Activated CD8-positive, alpha-beta memory T cell treated with anti-CD3 and anti-CD28 coated beads, Interleukin-2, amount 10 ng/mL, durations not matched to agents 7 days and 5 days (primary cell): ENCODE measurements around the gene ATG5. TPM values are rescaled to one million over a fixed set of nuclear protein-coding genes. Genes with fewer than 3 reads are reported as not detected.
"Not testable (repeated sequence)": the region's sequence is repeated elsewhere in the genome, so short reads cannot be mapped to it uniquely, and the experiment has no call there.

ENCODE experiments used
- ATAC-seq: fragments of 150-1000 bp; cut with Tn5 transposase; one replicate; pipeline ENCODE4 v1.10.0; 2021; ENCODE audit warnings: moderate library complexity
- CTCF ChIA-PET: fragments of 350-600 bp; sonication (Branson Sonifier 250); formaldehyde crosslinking; loops from one replicate; lab custom pipeline; 2021; ENCODE audit warnings: antibody characterized with exemption; lab: Charles Lee
- DNase-seq: peaks from one replicate; pipeline ENCODE4 v3.0.0-alpha.2; 2020
- H3K27ac Mint-ChIP-seq: one replicate; pipeline ENCODE4 v1.8.0; 2021; ENCODE audit warnings: mild to moderate bottlenecking, mixed read lengths
- H3K27me3 Mint-ChIP-seq: one replicate; pipeline ENCODE4 v1.8.0; 2021; ENCODE audit warnings: mixed read lengths
- H3K36me3 Mint-ChIP-seq: one replicate; pipeline ENCODE4 v1.8.0; 2021; ENCODE audit warnings: mild to moderate bottlenecking, mixed read lengths
- H3K4me1 Mint-ChIP-seq: one replicate; pipeline ENCODE4 v1.8.0; 2021; ENCODE audit warnings: mixed read lengths
- H3K4me3 Mint-ChIP-seq: one replicate; pipeline ENCODE4 v1.8.0; 2021; ENCODE audit warnings: mild to moderate bottlenecking, moderate library complexity, mixed read lengths
- H3K9me3 Mint-ChIP-seq: one replicate; pipeline ENCODE4 v1.8.0; 2022; ENCODE audit warnings: low read depth, mixed read lengths
- total RNA-seq, 2 experiments: library from RNA; stranded (reverse); gene quantifications; one replicate each; pipeline ENCODE4 v1.2.3, GENCODE V29; 2021

Gene ATG5
- total RNA-seq, 2 experiments from 2014 or later = 42.6 to 43.0 TPM

DNA sequence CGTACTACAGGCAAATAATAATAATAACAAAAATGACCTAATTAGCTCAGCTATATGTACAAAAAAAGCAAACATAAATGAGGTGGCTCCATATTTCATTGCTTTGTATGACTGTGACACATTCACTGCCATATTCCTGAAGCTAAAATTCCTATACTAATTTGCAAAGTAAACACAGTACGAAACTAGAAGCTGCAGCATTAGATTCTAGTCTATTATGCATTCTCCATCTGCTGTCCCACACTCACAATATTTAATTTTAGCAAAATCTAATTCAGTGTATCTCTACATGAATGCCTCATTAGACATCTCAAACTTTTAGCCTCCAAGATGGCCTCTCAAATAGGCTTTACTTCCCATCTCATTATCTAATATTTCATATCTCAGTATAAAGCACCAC, 55.1 kb downstream of the ATG5 start:
- no peak for ATAC-seq
- Mint-ChIP-seq H3K27me3 (no peaks in the 10 kb centered on the region), H3K4me1 (peaks cover 9% of the 10 kb centered on the region), H3K36me3 (peaks cover 41% of the 10 kb centered on the region), H3K27ac (no peak overlapping the region), H3K4me3 (no peak overlapping the region), H3K9me3 (peaks cover 14% of the 10 kb centered on the region)
- no peak for DNase-seq
- CTCF ChIA-PET = interaction anchor here (1.0 kb wide), 1 partner anchor 8 kb away, joined by 3 read pairs; no protein-coding TSS in a partner anchor

DNA sequence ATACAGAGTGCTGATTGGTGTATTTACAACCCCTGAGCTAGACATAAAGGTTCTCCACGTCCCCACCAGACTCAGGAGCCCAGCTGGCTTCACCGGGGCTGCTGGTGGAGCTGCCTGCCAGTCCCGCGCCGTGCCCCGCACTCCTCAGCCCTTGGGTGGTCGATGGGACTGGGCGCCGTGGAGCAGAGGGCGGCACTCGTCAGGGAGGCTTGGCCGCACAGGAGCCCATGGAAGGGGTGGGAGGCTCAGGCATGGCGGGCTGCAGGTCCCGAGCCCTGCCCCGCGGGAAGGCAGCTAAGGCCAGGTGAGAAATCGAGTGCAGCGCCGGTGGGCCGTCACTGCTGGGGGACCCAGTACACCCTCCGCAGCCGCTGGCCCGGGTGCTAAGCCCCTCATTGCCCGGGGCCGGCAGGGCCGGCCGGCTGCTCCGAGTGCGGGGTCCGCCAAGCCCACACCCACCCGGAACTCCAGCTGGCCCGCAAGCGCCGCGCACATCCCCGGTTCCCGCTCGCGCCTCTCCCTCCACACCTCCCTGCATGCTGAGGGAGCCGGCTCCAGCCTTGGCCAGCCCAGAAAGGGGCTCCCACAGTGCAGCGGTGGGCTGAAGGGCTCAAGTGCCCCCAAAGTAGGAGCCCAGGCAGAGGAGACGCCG, 56.2 kb downstream of the ATG5 start:
- CTCF ChIA-PET, DNase-seq, ATAC-seq, H3K27ac Mint-ChIP-seq, H3K4me3 Mint-ChIP-seq, H3K27me3 Mint-ChIP-seq, H3K4me1 Mint-ChIP-seq: not testable (repeated sequence)
- peaks cover 17% of the 10 kb centered on the region for H3K9me3 Mint-ChIP-seq
- H3K36me3 Mint-ChIP-seq = peaks cover 51% of the 10 kb centered on the region

DNA sequence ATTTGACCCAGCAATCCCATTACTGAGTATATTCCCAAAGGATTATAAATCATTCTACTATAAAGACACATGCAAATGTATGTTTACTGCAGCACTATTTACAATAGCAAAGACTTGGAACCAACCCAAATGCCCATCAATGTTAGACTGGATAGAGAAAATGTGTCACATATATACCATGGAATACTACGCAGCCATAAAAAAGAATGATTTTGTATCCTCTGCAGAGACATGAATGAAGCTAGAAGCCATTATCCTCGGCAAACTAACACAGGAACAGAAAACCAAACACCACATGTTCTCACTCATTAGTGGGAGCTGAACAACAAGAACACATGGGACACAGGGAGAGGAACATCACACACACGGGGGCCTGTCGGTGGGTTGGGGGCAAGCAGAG, 57.1 kb downstream of the ATG5 start:
- H3K9me3 Mint-ChIP-seq = peaks cover 17% of the 10 kb centered on the region
- H3K27me3 Mint-ChIP-seq, CTCF ChIA-PET, DNase-seq, H3K4me1 Mint-ChIP-seq, H3K4me3 Mint-ChIP-seq, ATAC-seq, H3K27ac Mint-ChIP-seq: not testable (repeated sequence)
- H3K36me3 Mint-ChIP-seq = peaks cover 57% of the 10 kb centered on the region

DNA sequence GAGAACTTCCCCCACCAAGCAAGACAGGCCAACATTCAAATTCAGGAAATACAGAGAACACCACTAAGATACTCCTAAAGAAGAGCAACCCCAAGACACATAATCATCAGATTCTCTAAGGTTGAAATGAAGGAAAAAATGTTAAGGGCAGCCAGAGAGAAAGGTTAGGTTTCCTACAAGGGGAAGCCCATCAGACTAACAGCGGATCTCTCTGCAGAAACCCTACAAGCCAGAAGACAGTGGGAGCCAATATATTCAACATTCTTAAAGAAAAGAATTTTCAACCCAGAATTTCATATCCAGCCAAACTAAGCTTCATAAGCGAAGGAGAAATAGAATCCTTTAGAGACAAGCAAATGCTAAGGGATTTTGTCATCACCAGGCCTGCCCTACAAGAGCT, 61.1 kb downstream of the ATG5 start:
- H3K4me3 Mint-ChIP-seq, H3K27ac Mint-ChIP-seq, H3K27me3 Mint-ChIP-seq, DNase-seq, CTCF ChIA-PET, ATAC-seq, H3K4me1 Mint-ChIP-seq: not testable (repeated sequence)
- Mint-ChIP-seq H3K9me3 (peaks cover 17% of the 10 kb centered on the region), H3K36me3 (peaks cover 77% of the 10 kb centered on the region)

DNA sequence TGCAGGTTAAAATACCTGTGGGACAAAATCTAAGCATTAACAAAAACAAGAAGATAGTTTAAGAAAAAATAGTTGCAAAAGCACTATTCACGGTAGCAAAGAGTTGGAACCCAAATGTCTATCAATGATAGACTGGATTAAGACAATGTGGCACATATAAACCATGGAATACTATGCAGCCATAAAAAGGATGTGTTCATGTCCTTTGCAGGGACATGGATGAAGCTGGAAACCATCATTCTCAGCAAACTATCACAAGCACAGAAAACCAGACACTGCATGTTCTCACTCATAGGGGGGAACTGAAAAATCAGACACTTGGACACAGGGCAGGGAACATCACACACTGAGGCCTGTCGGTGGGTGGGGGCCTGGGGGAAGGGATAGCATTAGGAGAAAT, 65.8 kb downstream of the ATG5 start:
- H3K36me3 Mint-ChIP-seq = peaks cover 42% of the 10 kb centered on the region
- not testable (repeated sequence) for ATAC-seq, H3K27ac Mint-ChIP-seq, DNase-seq, H3K4me1 Mint-ChIP-seq, H3K27me3 Mint-ChIP-seq, H3K4me3 Mint-ChIP-seq, H3K9me3 Mint-ChIP-seq
- CTCF ChIA-PET = interaction anchor here (1.4 kb wide), 1 partner anchor 53 kb away, joined by 4 read pairs; no protein-coding TSS in a partner anchor

DNA sequence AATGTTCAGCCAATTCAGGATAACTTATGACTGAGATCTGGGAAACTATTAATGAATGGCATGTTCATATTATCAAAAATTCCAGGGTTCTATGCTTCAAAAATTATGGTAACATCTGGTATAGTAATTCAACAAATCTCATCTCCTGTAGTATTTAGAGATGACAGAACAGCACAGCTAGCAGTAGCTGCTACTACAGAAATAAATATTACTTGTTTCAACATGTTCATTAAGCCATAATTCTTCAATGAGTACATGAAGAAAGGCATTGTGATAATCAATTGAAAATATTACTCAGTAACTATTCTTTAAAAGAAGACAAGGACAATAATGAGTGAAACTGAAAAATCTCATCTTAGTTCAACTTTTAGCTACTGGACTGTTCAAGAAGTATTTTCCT, 66.8 kb downstream of the ATG5 start:
- H3K27me3 Mint-ChIP-seq = no peaks in the 10 kb centered on the region
- CTCF ChIA-PET = interaction anchor here (1.0 to 1.4 kb wide), 3 partner anchors 31 to 102 kb away, joined by 3 to 4 read pairs (median 4); partner anchors contain the start of gene CRYBG1
- H3K27ac Mint-ChIP-seq = no peak overlapping the region
- no peaks in the 10 kb centered on the region for H3K9me3 Mint-ChIP-seq
- ATAC-seq (no peak), DNase-seq (no peak)
- peaks cover 2% of the 10 kb centered on the region for H3K4me1 Mint-ChIP-seq
- H3K36me3 Mint-ChIP-seq = peaks cover 32% of the 10 kb centered on the region
- H3K4me3 Mint-ChIP-seq = no peak overlapping the region

DNA sequence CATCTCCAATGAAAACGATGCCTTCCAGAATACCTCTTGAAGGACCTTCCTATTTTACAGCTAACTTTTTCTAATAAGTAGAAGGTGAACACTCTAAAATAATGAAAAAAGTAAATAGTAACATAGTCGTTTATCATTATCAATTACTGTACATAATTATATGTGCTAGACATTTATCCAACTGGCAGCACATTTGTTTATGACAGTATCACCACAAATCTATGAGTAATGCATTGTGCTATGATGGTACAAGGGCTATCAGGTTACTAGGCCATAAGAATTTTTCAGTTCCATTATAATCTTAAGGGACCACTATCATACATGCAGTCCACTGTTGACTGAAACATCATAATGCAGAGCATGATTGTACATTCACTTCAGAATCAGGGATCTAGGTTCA, 68.4 kb downstream of the ATG5 start:
- Mint-ChIP-seq H3K9me3 (no peaks in the 10 kb centered on the region), H3K27ac (no peak overlapping the region), H3K4me3 (no peak overlapping the region), H3K27me3 (no peaks in the 10 kb centered on the region), H3K36me3 (peaks cover 23% of the 10 kb centered on the region), H3K4me1 (peaks cover 2% of the 10 kb centered on the region)
- no peak for ATAC-seq
- no peak for DNase-seq
- CTCF ChIA-PET = no interaction called here

DNA sequence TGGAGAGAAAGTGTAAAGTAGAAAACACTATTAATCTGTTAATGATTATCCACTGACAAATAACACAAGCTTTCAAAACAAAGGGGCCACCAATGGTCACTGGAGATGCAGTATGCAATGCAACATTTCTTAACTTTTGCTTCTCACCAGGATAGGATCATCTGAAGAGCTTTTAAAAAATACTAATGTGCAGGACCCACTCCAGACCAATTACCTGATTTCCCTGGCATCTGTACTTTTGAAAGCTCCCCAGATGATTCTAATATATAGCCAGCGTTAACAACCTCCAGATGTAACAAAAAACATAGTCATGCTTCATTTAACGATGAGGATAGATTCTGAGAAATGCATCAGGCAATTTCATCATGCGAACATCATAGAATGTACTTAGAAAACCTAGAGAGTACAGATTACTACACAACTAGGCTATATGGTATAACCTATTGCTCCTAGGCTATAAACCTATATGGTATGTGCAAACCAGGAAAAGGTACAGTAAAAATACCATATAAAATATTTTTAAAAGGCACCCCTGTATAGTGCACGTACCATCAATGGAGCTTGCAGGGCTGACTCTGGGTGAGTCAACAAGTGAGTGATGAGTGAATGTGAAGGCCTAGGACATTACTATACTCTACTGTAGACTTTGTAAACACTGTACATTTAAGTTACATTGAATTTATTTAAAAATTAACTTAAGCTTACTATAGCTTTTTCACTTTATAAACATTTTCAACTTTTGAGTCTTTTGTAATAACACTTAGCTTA, 69.2 kb downstream of the ATG5 start:
- Mint-ChIP-seq H3K27ac (no peak overlapping the region), H3K36me3 (peaks cover 21% of the 10 kb centered on the region), H3K4me3 (no peak overlapping the region), H3K27me3 (no peaks in the 10 kb centered on the region), H3K9me3 (no peaks in the 10 kb centered on the region), H3K4me1 (peaks cover 5% of the 10 kb centered on the region)
- ATAC-seq = no peak
- CTCF ChIA-PET = interaction anchor here (1.1 kb wide), 1 partner anchor 853 kb away, joined by 3 read pairs; the partner anchor contains the start of gene PREP
- DNase-seq = no peak

DNA sequence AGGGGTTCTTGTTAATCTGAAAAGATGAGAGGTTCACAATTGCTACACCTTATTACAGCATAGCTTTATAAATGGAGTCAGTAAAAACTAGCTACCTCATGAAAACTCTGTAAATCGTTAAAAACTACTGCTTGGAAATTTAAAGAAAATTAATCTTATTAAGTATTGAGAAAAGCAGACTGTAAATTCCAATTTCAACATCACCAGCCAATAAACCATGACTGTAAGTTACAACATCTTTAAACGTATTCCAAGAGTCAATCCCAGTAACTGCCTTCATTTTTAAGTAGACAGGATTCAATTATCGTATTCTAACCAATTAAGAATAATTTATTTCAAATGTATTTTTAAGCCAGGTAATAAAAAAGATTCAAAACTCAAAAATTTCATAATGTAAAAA, 70.3 kb downstream of the ATG5 start:
- H3K27me3 Mint-ChIP-seq = no peaks in the 10 kb centered on the region
- H3K4me1 Mint-ChIP-seq = peaks cover 6% of the 10 kb centered on the region

DNA sequence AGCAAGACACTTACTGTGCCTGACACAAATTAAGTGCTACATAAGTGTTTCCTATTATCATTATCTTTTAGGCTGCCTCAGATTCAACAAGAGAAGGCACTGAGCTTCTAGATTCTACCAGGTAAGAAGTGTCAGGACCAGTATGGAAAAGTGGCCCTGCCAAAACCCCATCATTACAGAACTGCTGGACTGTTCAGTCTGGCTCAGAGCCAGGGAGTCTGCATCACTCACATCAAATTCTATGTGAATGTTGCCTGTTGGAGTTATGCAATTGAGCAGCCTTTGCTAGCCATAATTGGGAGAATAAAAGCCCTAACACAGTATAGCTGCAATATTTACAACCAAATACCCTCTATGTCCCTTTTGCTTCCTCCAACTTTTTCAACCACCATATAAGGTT, 70.9 kb downstream of the ATG5 start:
- H3K9me3 Mint-ChIP-seq = no peaks in the 10 kb centered on the region

More for the DNA sequence above, 70.3 kb downstream of the ATG5 start:
- Mint-ChIP-seq H3K9me3 (no peaks in the 10 kb centered on the region), H3K4me3 (no peak overlapping the region), H3K36me3 (peaks cover 16% of the 10 kb centered on the region), H3K27ac (no peak overlapping the region)
- ATAC-seq (no peak), DNase-seq (no peak)
- CTCF ChIA-PET = no interaction called here

DNA sequence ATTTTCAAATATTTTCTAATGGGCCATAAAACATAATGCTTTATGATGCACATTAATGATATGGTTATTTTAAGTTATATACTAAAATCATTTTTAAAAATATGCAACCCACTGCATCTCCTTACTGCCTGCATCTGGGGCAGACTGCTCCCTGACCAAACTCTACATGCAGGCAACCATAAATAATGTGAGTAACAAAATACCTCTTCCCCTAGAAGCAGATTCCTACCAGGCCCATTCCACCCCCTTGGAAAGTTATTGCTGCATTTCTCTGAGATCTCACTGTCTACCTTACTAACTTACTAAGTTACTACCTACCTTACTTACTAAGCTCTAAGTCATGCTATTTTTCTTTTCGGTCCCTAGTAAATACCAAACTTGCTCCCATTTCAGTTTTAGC, 71.8 kb downstream of the ATG5 start:
- Mint-ChIP-seq H3K27ac (no peak overlapping the region), H3K27me3 (no peaks in the 10 kb centered on the region), H3K4me3 (no peak overlapping the region), H3K4me1 (peaks cover 11% of the 10 kb centered on the region), H3K9me3 (no peaks in the 10 kb centered on the region), H3K36me3 (peaks cover 8% of the 10 kb centered on the region)
- no peak for ATAC-seq
- no peak for DNase-seq
- CTCF ChIA-PET = no interaction called here

More for the DNA sequence above, 70.9 kb downstream of the ATG5 start:
- Mint-ChIP-seq H3K4me3 (no peak overlapping the region), H3K27ac (no peak overlapping the region), H3K36me3 (peaks cover 13% of the 10 kb centered on the region), H3K4me1 (peaks cover 11% of the 10 kb centered on the region), H3K27me3 (no peaks in the 10 kb centered on the region)
- CTCF ChIA-PET = no interaction called here
- DNase-seq (no peak), ATAC-seq (no peak)

DNA sequence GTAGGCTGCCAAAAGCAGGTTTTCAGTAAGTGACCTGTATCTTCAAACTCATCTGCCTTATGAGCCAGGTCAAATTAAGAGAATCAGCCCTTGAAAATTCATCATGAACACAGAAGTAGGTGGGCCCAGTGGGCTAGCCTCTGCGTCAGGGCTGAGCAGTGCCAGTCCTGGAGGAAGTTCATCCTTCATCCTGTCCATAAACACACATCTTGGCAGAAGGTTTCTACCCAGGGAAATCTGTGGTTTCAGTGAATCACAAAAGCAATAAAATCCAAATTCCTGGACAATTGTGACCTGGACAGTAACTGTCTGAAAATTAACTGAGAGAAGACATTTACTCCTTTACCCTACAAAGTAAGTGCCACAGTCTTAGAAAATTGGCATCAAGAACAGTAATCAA, 72.4 kb downstream of the ATG5 start:
- Mint-ChIP-seq H3K36me3 (peaks cover 8% of the 10 kb centered on the region), H3K4me3 (no peak overlapping the region), H3K27ac (no peak overlapping the region), H3K27me3 (no peaks in the 10 kb centered on the region), H3K4me1 (peaks cover 13% of the 10 kb centered on the region), H3K9me3 (no peaks in the 10 kb centered on the region)
- CTCF ChIA-PET = no interaction called here
- ATAC-seq (no peak), DNase-seq (no peak)

DNA sequence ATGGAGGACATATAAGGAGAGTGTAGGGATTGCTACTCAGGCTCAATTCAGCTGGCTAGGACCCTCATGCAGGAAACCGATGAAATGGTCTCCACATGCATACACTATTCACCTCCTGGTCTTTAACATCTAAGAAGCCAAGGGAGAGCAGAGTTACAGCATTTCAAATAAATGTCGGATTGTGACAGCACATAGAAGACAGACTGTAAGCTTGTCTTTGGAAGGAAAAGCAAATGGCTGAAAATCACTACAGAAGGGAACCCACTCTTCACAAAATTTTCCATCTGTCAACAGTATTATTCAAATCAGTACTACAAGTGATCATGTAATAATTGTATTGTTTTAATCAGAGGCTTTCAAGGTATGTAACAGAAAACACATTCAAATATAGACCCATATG, 72.9 kb downstream of the ATG5 start:
- CTCF ChIA-PET = interaction anchor here (0.9 to 1.2 kb wide), 2 partner anchors 112 to 370 kb away, joined by 3 to 4 read pairs; no protein-coding TSS in a partner anchor
- Mint-ChIP-seq H3K27me3 (no peaks in the 10 kb centered on the region), H3K9me3 (no peaks in the 10 kb centered on the region), H3K27ac (no peak overlapping the region), H3K4me3 (no peak overlapping the region), H3K36me3 (peaks cover 6% of the 10 kb centered on the region), H3K4me1 (peaks cover 15% of the 10 kb centered on the region)
- DNase-seq = no peak
- ATAC-seq = no peak
